HEK293 (cell line): ENCODE results near the gene BPIFA1.

Experiments used
- ATF2 ChIP-seq: fragments of 450-650 bp; formaldehyde crosslinking; IDR thresholded peaks from 2 replicates; pipeline ENCODE4 v1.5.1; 2016; ENCODE audit warnings: missing biosample characterization, missing genetic modification characterization, low read depth
- CTCF ChIP-seq: fragments of 450-650 bp; formaldehyde crosslinking; IDR thresholded peaks from 2 replicates; pipeline ENCODE4 v1.5.1; 2016; ENCODE audit warnings: missing biosample characterization, missing genetic modification characterization
- KLF8 ChIP-seq: fragments of 450-650 bp; formaldehyde crosslinking; IDR thresholded peaks from 2 replicates; pipeline ENCODE4 v1.5.1; 2016; ENCODE audit warnings: missing biosample characterization, missing genetic modification characterization
- MZF1 ChIP-seq: fragments of 450-650 bp; formaldehyde crosslinking; IDR thresholded peaks from 2 replicates; pipeline ENCODE4 v1.5.1; 2017; ENCODE audit warnings: missing biosample characterization, missing genetic modification characterization, borderline replicate concordance
- PATZ1 ChIP-seq: fragments of 450-650 bp; formaldehyde crosslinking; IDR thresholded peaks from 2 replicates; pipeline ENCODE4 v1.5.1; 2016; ENCODE audit warnings: missing biosample characterization, missing genetic modification characterization
- SP7 ChIP-seq: fragments of 450-650 bp; formaldehyde crosslinking; IDR thresholded peaks from 2 replicates; pipeline ENCODE4 v1.5.1; 2016; ENCODE audit warnings: missing biosample characterization, missing genetic modification characterization
- TCF7L2 ChIP-seq: IDR thresholded peaks from 2 replicates; pipeline ENCODE4 v1.6.1; 2011; ENCODE audit warnings: low read depth, mild to moderate bottlenecking, inconsistent platforms, low read length, moderate library complexity, borderline replicate concordance
- YY1 ChIP-seq: fragments of 450-650 bp; formaldehyde crosslinking; IDR thresholded peaks from 2 replicates; pipeline ENCODE4 v1.5.1; 2018; ENCODE audit warnings: missing biosample characterization, missing genetic modification characterization
- ZBTB10 ChIP-seq: fragments of 450-650 bp; formaldehyde crosslinking; IDR thresholded peaks from 2 replicates; pipeline ENCODE4 v1.5.1; 2016; ENCODE audit warnings: missing biosample characterization, missing genetic modification characterization
- ZFP69B ChIP-seq: fragments of 450-650 bp; formaldehyde crosslinking; IDR thresholded peaks from 2 replicates; pipeline ENCODE4 v1.5.1; 2016; ENCODE audit warnings: missing biosample characterization, missing genetic modification characterization
- ZNF274 ChIP-seq, 2 experiments: fragments of 200-500 bp in 1 of 2; fragments of 450-650 bp in 1 of 2; sonication (Bioruptor generic) in 1 of 2; formaldehyde crosslinking in 1 of 2; IDR thresholded peaks; 2 replicates each; pipeline versions ENCODE4 v1.5.1 to v1.6.1; 2014 to 2016; ENCODE audit warnings: borderline replicate concordance in 1 of 2, inconsistent platforms in 1 of 2, low read length in 1 of 2, missing biosample characterization in 1 of 2, missing genetic modification characterization in 1 of 2
- ZNF292 ChIP-seq: fragments of 450-650 bp; formaldehyde crosslinking; IDR thresholded peaks from 2 replicates; pipeline ENCODE4 v1.5.1; 2016; ENCODE audit warnings: low read depth, missing biosample characterization, missing genetic modification characterization, borderline replicate concordance
- ZNF692 ChIP-seq: fragments of 450-650 bp; formaldehyde crosslinking; IDR thresholded peaks from 2 replicates; pipeline ENCODE4 v1.5.1; 2016; ENCODE audit warnings: missing biosample characterization, missing genetic modification characterization

GRCh38 chr20:33282991-33283555 lies 47.3 kb downstream of the BPIFA1 start, which contains the start of gene BPIFB1:
- TF ChIP-seq MZF1 (tag by site-specific recombination) (no peak), ATF2 (tag by site-specific recombination) (no peak), TCF7L2 (no peak), ZBTB10 (tag by site-specific recombination) (no peak), CTCF (no peak), ZFP69B (tag by site-specific recombination) (no peak), ZNF292 (tag by site-specific recombination) (no peak), ZNF692 (tag by site-specific recombination) (no peak), ZNF274 (IDR thresholded peaks at IDR 0.05; ENCODE audit: low read length) (no peak), ZNF274 (tag by site-specific recombination; IDR thresholded peaks at IDR 0.05; ENCODE audit: borderline replicate concordance) (no peak), SP7 (tag by site-specific recombination) (no peak), KLF8 (tag by site-specific recombination) (no peak), PATZ1 (tag by site-specific recombination) (no peak), YY1 (no peak)
